Mucosa of stomach (tissue), 1 donor: ENCODE results near the gene KLK5.

Experiments used
- H3K27me3 ChIP-seq: one replicate; pipeline ENCODE4 v1.7.0; 2013; ENCODE audit warnings: mild to moderate bottlenecking, low read length; ENCODE audit not compliant: control insufficient read depth, insufficient read depth
- H3K36me3 ChIP-seq: one replicate; pipeline ENCODE4 v1.7.0; 2013; ENCODE audit warnings: low read length; ENCODE audit not compliant: control insufficient read depth, insufficient read depth
- H3K4me1 ChIP-seq: one replicate; pipeline ENCODE4 v1.7.0; 2013; ENCODE audit warnings: mild to moderate bottlenecking, low read length; ENCODE audit not compliant: control insufficient read depth, insufficient read depth
- H3K4me3 ChIP-seq: one replicate; pipeline ENCODE4 v1.7.0; 2013; ENCODE audit warnings: low read length
- H3K9ac ChIP-seq: one replicate; pipeline ENCODE4 v1.7.0; 2013; ENCODE audit warnings: mild to moderate bottlenecking, low read length, moderate library complexity
- H3K9me3 ChIP-seq: one replicate; pipeline ENCODE4 v1.7.0; 2013; ENCODE audit warnings: mild to moderate bottlenecking, low read length, moderate library complexity; ENCODE audit not compliant: control insufficient read depth
- donor health status: Pancreatic carcinoma.

The KLK5 gene

DNA sequence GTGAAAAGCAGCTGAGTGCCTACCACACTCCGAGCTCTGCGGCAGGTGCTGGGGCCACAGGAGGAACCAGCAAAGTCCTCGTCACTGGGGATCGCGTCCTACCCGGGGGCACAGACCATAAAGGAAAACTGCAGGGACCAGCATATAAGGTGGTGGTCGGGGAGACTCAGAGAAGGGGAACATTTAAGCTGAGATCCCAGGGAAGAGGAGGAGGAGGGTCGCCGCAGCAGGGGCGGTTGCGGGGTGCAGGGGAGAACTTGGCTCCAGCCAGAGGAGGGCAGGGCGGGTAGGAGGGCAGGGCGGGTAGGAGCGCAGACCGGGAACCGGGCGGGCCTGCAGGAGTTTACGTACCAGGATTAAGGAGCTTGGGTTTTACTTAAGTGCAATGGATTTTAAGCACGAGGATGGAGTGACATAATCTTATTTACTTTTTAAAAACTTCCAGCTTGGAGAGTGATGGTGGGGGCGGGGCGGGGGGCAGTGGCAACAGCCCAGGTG is 40.7 kb downstream of the KLK5 start:
- Histone ChIP-seq H3K9ac (no peak overlapping the region), H3K4me3 (no peak overlapping the region), H3K4me1 (no peaks in the 10 kb centered on the region), H3K36me3 (no peaks in the 10 kb centered on the region), H3K27me3 (peaks cover 57% of the 10 kb centered on the region), H3K9me3 (no peaks in the 10 kb centered on the region)

DNA sequence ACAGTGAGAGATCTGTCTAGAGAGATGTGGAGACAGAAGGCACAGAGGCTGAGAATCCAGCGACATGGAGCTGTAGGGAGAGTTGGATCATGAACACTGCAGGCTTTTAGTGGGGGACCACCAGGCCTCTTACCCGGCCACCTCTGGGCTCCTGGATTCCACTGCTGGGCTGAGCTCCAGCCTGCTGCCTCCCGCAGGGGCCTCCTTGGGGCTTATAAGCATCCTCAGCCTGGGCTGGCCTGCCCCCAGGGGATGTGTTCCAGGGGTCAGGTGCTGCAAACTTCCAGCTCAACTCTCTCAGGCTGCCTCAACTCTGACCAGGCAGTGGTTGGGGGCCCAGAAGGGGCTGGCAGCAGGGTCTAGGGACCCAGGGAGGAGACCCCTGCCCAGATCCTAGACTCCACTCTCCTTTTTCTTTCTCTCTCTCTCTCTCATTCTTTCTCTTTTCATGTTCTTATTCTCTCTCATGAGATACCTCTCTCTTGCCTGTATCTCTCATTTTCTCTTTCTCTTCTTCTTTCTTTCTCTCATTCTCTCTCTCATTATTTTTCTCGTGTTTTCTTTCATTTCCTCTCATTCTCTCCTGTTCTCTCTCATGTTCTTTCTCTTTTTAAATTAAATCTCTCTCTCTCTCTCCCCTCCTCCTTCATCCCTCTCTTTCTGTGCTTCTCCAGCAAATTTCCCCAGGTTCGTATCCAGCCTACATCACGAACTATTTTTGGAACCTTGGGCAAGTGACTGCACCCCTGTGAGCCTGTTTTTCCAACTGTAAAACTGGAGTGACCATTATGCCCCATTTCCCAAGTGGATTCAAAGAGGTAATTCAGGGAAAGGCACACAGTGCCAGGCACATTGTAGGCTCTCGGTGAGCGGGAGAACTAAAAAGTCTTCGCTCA is 41.4 kb downstream of the KLK5 start, which contains the start of gene KLK4:
Gene KLK4, minus strand, starts transcription at position 190 of the 896 bp plus-strand sequence. CDS start 657 bp downstream, outside the sequence.
- peaks cover 62% of the 10 kb centered on the region for H3K27me3 ChIP-seq

DNA sequence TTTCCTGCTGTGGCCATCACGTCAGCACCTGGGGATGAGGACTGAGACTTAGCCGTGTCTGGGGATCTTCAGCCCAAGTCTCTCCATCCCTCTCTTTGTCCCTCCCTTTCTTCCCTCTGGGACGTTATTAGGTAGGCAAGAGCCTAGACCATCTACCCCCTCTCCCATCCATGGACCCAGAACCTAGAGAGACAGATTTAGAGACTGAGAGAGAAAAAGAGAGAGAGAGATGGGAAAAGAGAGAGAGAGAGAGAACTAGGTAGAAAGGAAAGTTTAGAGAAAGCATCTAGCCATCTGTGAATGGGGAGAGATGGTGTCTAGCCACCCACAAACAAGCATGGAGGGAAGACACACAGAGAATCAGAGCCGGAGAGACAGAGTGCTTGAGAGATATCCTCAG is 42.1 kb downstream of the KLK5 start:
- H3K9me3 ChIP-seq = no peaks in the 10 kb centered on the region
- no peak overlapping the region for H3K4me3 ChIP-seq
- H3K4me1 ChIP-seq = no peaks in the 10 kb centered on the region
- no peak overlapping the region for H3K9ac ChIP-seq
- no peaks in the 10 kb centered on the region for H3K36me3 ChIP-seq
- peaks cover 58% of the 10 kb centered on the region for H3K27me3 ChIP-seq

More for the DNA sequence above, 41.4 kb downstream of the KLK5 start, which contains the start of gene KLK4:
- Histone ChIP-seq H3K9me3 (no peaks in the 10 kb centered on the region), H3K4me1 (no peaks in the 10 kb centered on the region), H3K9ac (no peak within 1 kb of the TSS), H3K36me3 (no peaks in the 10 kb centered on the region), H3K4me3 (no peak within 1 kb of the TSS)

DNA sequence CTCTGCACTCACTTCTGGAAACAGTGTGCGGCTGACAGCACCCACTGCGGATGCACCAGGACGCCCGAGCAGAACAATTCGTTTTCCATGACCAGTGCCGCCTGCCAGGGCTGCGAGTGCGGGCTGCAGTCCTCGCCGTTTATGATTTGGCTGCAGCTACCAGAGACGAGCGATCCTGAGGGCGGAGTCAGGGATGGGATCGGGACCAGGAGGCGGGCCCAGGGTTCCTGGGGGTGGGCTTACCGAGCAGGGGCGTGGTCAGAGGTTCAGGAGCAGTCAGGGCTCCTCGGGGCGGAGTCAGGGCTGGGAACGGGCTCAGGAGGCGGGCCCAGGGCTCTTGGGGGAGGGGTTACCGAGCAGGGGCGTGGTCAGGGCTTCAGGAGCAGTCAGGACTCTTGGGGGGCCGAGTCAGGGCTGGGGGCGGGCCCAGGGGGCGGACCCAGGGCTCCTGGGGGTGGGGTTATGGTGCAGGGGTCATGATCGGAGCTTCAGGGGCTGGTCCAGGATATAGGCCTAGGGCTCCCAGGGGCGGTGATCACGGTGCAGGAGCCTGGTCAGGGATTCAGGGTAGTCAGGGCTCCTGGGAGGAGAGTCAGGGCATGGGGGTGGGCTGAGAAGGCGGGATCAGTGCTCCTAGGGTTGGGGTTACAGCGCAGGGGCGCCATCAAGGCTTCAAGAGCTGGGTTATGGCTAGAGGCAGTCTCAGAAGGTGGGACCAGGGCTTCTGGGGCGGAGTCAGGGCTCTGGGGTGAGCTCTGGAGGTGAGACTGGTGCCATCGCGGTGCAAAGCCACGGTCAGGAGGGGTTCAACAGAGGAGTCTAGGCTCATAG is 43.4 kb downstream of the KLK5 start:
- H3K27me3 ChIP-seq = peaks cover 58% of the 10 kb centered on the region
- no peaks in the 10 kb centered on the region for H3K36me3 ChIP-seq
- H3K9me3 ChIP-seq = no peaks in the 10 kb centered on the region
- no peak overlapping the region for H3K4me3 ChIP-seq
- H3K4me1 ChIP-seq = no peaks in the 10 kb centered on the region
- H3K9ac ChIP-seq = no peak overlapping the region

DNA sequence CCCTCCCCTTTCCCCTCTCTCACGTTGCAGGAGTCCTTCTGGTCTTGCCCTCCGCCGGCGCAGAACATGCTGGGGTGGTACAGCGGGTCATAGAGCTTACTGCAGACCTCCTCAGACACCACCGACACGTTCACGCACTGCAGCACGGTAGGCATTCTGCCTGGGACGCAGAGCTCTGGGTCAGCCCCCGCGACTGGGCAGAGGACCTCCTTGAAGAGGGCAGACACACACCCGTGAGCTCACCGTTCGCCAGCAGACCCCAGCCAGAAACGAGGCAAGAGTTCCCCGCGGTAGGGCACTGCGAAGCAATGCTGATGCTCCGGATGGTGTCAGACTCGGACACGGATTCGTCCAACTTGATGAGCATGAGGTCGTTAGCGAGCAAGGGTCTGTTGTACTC is 44.5 kb downstream of the KLK5 start:
- Histone ChIP-seq H3K9me3 (no peaks in the 10 kb centered on the region), H3K27me3 (peaks cover 58% of the 10 kb centered on the region), H3K9ac (no peak overlapping the region), H3K4me1 (no peaks in the 10 kb centered on the region), H3K4me3 (no peak overlapping the region), H3K36me3 (no peaks in the 10 kb centered on the region)

DNA sequence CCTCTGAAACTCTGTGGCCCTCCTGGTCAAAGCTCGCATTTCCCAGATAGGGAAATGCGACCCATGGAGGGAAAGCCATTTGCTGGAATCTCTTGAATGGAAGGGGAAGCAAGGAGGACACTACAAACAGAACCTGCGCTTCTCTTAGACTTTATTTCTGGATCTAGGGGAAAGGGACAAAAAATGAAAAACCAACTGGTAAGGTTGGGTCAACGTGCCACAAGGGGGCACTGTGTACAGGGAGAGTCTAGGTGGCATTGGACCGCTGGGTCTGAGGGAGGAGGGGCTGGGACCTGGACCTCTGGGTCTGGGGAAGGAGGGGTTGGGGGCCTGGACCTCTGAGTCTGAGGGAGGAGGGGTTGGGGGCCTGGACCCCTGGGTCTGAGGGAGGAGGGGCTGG is 46.6 kb downstream of the KLK5 start:
- H3K36me3 ChIP-seq = no peaks in the 10 kb centered on the region
- H3K9me3 ChIP-seq = no peaks in the 10 kb centered on the region
- H3K4me3 ChIP-seq = no peak overlapping the region
- H3K27me3 ChIP-seq = peaks cover 39% of the 10 kb centered on the region
- no peak overlapping the region for H3K9ac ChIP-seq
- H3K4me1 ChIP-seq = no peaks in the 10 kb centered on the region

DNA sequence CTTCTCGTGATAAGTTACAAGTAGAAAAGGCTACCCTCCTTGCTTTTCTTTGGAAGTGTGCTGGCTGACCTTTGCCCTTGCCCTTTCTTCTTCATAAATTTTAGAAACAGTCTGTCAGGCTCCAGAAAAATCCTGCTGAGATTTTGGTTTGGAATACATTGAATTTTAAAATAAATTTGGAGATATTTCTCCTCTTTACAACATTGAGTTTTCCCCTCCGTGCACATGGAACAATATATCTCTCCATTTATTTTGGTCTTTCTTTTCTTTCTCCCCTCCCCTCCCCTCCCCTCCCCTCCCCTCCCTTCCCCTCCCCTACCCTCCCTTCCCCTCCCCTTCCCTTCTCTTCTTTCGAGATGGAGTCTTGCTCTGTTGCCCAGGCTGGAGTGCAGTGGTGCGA is 50.2 kb downstream of the KLK5 start:
- H3K9ac ChIP-seq = no peak overlapping the region
- H3K4me3 ChIP-seq = no peak overlapping the region
- peaks cover 5% of the 10 kb centered on the region for H3K27me3 ChIP-seq
- no peaks in the 10 kb centered on the region for H3K4me1 ChIP-seq
- H3K36me3 ChIP-seq = no peaks in the 10 kb centered on the region
- no peaks in the 10 kb centered on the region for H3K9me3 ChIP-seq

DNA sequence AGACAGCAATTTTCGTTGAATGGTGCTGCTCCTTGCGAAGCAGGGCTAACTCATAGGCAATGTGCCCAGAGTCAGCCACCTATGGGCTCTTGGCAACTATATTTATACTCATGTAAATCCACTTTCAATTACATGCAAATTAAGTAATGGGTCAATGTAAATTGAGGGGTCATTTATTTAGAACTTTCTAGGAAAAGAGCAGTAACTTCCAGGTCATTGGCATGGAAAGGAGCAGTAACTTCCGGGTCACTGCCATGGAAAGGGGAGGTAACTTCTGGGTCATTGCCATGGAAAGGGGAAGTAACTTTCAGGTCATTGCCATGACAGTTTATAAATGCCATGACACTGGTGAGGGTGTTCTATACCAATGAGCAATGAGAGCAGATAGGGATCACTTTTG is 53.3 kb downstream of the KLK5 start:
- no peak overlapping the region for H3K4me3 ChIP-seq
- no peaks in the 10 kb centered on the region for H3K36me3 ChIP-seq
- no peaks in the 10 kb centered on the region for H3K27me3 ChIP-seq
- H3K4me1 ChIP-seq = no peaks in the 10 kb centered on the region
- H3K9me3 ChIP-seq = no peaks in the 10 kb centered on the region
- H3K9ac ChIP-seq = no peak overlapping the region

DNA sequence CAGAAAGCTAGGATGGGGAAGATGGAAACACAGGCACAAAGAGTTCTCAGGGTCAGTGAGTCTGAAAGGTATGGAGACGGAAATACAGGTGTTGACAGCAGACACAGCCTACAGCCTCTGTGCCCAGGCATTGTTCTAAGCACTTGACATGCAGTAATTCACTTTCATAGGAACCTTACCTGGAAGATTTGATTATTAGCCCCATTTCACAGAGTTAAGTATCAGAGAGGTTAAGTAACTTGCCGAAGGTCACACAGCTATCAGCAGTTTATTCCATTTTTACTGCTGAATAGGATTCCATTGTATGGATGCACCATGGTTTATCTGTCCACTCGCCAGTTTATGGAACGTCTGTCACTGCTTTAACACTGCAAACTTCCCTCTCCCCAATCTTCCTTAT is 54.8 kb downstream of the KLK5 start:
- Histone ChIP-seq H3K9ac (no peak overlapping the region), H3K9me3 (no peaks in the 10 kb centered on the region), H3K4me3 (no peak overlapping the region), H3K27me3 (no peaks in the 10 kb centered on the region), H3K36me3 (no peaks in the 10 kb centered on the region), H3K4me1 (no peaks in the 10 kb centered on the region)

DNA sequence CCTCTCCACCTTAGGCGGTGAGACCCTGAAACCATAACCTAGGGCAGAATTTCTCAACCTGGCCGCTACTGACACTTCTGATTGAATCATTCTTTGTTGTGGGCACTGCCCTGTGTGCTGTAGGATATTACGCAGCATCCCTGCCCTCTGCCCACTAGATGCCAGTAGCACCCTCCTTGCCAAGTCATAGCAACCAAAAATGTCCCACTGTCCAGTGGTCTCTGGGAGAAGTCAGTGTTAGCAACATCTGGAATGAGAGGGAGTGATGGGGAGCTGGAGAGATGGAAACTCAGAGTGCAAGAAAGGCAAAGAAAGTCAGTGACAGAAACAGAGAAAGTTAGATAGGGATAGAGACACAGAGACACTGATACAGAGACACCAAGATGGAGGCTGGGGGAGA is 55.2 kb downstream of the KLK5 start:
- H3K4me3 ChIP-seq = no peak overlapping the region
- H3K27me3 ChIP-seq = no peaks in the 10 kb centered on the region
- no peaks in the 10 kb centered on the region for H3K36me3 ChIP-seq
- no peaks in the 10 kb centered on the region for H3K9me3 ChIP-seq
- H3K9ac ChIP-seq = no peak overlapping the region
- H3K4me1 ChIP-seq = no peaks in the 10 kb centered on the region

DNA sequence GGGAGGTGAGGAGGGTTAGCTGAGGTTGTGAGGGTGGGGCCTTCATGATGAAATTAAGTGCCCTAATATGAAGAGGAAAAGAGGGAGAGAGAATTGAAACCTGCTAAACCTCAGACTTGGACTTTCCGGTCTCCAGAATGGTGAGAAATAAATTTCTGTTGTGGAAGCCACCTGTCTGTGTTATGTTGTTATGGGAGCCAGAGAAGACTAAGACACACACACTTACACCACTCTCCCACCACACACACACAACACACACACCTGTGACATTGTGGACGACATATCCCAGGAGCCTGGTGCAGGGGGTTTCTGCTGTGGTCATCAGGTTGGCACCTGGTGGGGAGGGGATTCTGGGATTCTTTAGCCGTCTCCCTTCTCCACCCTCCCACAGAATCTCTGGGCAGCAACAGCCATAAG is 55.6 kb downstream of the KLK5 start:
- Histone ChIP-seq H3K4me1 (no peaks in the 10 kb centered on the region), H3K9ac (no peak overlapping the region), H3K9me3 (no peaks in the 10 kb centered on the region), H3K36me3 (no peaks in the 10 kb centered on the region), H3K27me3 (no peaks in the 10 kb centered on the region), H3K4me3 (no peak overlapping the region)
